Stimulated activated CD4-positive, alpha-beta T cell treated with anti-CD3 and anti-CD28 coated beads, Interleukin-1b, Interleukin-23, amount 100 ng/mL, for 4 hours (primary cell): ENCODE results near the gene ZNF785.
A peak's percentile ranks its signal among the peaks of the same experiment; 100 is the strongest.
"Not testable (repeated sequence)": the region's sequence is repeated elsewhere in the genome, so short reads cannot be mapped to it uniquely, and the experiment has no call there.

Source experiments
- DNase-seq, 2 donors: peaks; one replicate each; pipeline ENCODE4 v3.0.0-alpha.2; 2020; ENCODE audit warnings: low read depth in 2 of 2

ZNF785 gene

GRCh38 chr16:30565984-30566383, 19.5 kb downstream of the ZNF785 start:
- no peak for DNase-seq

- no peak for DNase-seq
These were observed 20.0 kb downstream of the ZNF785 start for GRCh38 chr16:30565526-30565925.

- DNase-seq = no peak
These were observed 23.5 kb downstream of the ZNF785 start for GRCh38 chr16:30562021-30562420.

- DNase-seq = no peak
These were observed 24.2 kb downstream of the ZNF785 start for GRCh38 chr16:30561089-30561816.

GRCh38 chr16:30559690-30560089, 25.8 kb downstream of the ZNF785 start:
- DNase-seq = no peak

GRCh38 chr16:30558789-30559377, 26.6 kb downstream of the ZNF785 start:
- DNase-seq = no peak

GRCh38 chr16:30557957-30558788, 27.3 kb downstream of the ZNF785 start, which contains the start of gene ZNF764:
Gene ZNF764, minus strand, starts transcription at chr16:30558374. Its CDS starts 192 bp downstream, at chr16:30558182.
- DNase-seq = peak; percentile 90 to 92

GRCh38 chr16:30557707-30557956, 27.9 kb downstream of the ZNF785 start:
- DNase-seq = no peak

GRCh38 chr16:30556125-30556473, 29.4 kb downstream of the ZNF785 start:
- DNase-seq = no peak

GRCh38 chr16:30555315-30556124, 30.0 kb downstream of the ZNF785 start:
- no peak for DNase-seq

GRCh38 chr16:30554557-30555314, 30.8 kb downstream of the ZNF785 start:
- DNase-seq = no peak

- no peak for DNase-seq
These were observed 32.1 kb downstream of the ZNF785 start for GRCh38 chr16:30553393-30553899.

- no peak for DNase-seq
These were observed 32.5 kb downstream of the ZNF785 start for GRCh38 chr16:30552956-30553355.

- peak in 1 of 2 donors; percentile 33 for DNase-seq
These were observed 33.7 kb downstream of the ZNF785 start for GRCh38 chr16:30551781-30552180.

GRCh38 chr16:30548416-30549253, 36.9 kb downstream of the ZNF785 start:
- no peak for DNase-seq

GRCh38 chr16:30546115-30546514, 39.4 kb downstream of the ZNF785 start:
- DNase-seq = no peak

GRCh38 chr16:30543067-30543466, 42.4 kb downstream of the ZNF785 start:
- DNase-seq = no peak

GRCh38 chr16:30541502-30542329, 43.8 kb downstream of the ZNF785 start:
- DNase-seq = no peak

- not testable (repeated sequence) for DNase-seq
These were observed 44.5 kb downstream of the ZNF785 start for GRCh38 chr16:30540916-30541464.
